Astrocyte (in vitro differentiated cells and primary cell): Measurements from ENCODE around the gene GART. TPM values are rescaled to one million over a fixed set of nuclear protein-coding genes. Genes with fewer than 3 reads are reported as not detected.

ENCODE experiments used
- DNase-seq: peaks from one replicate; pipeline ENCODE4 v3.0.0-alpha.2; 2010; ENCODE audit warnings: low read depth
- FAIRE-seq: peaks from 2 replicates; lab custom pipeline; 2011; peaks lifted over from hg19 to GRCh38; lab: Jason Lieb, UNC
- H2AFZ ChIP-seq: 2 replicates; pipeline ENCODE4 v1.6.0; 2012; ENCODE audit warnings: low read depth, low read length, inconsistent platforms
- H3K27ac ChIP-seq: 2 replicates; pipeline ENCODE4 v1.5.1; 2011; ENCODE audit warnings: low read depth, low read length, inconsistent platforms
- H3K27me3 ChIP-seq: 2 replicates; pipeline ENCODE4 v1.6.0; 2011; ENCODE audit warnings: low read length, inconsistent platforms; ENCODE audit not compliant: insufficient read depth
- H3K36me3 ChIP-seq: 2 replicates; pipeline ENCODE4 v1.5.1; 2011; ENCODE audit warnings: low read length, inconsistent platforms; ENCODE audit not compliant: insufficient read depth
- H3K4me1 ChIP-seq: 2 replicates; pipeline ENCODE4 v1.5.1; 2011; ENCODE audit warnings: low read length, inconsistent platforms; ENCODE audit not compliant: insufficient read depth
- H3K4me2 ChIP-seq: 2 replicates; pipeline ENCODE4 v1.6.0; 2012; ENCODE audit warnings: low read length, inconsistent platforms
- H3K4me3 ChIP-seq: 2 replicates; pipeline ENCODE4 v1.5.1; 2011; ENCODE audit warnings: low read depth, mild to moderate bottlenecking, low read length, inconsistent platforms; ENCODE audit not compliant: insufficient read depth
- H3K79me2 ChIP-seq: 2 replicates; pipeline ENCODE4 v1.6.0; 2012; ENCODE audit warnings: mild to moderate bottlenecking, low read length, inconsistent platforms; ENCODE audit not compliant: insufficient read depth
- H3K9ac ChIP-seq: 2 replicates; pipeline ENCODE4 v1.6.0; 2012; ENCODE audit warnings: mild to moderate bottlenecking, low read length, inconsistent platforms
- H3K9me3 ChIP-seq: 2 replicates; pipeline ENCODE4 v1.5.1; 2012; ENCODE audit warnings: low read depth, mild to moderate bottlenecking, low read length, inconsistent platforms; ENCODE audit not compliant: insufficient read depth
- H4K20me1 ChIP-seq: 2 replicates; pipeline ENCODE4 v1.6.0; 2012; ENCODE audit warnings: low read length, inconsistent platforms; ENCODE audit not compliant: insufficient read depth
- H3K27ac Mint-ChIP-seq: one replicate; pipeline ENCODE4 v1.8.0; 2021; ENCODE audit warnings: mild to moderate bottlenecking, mixed read lengths; ENCODE audit not compliant: unreplicated experiment
- H3K27me3 Mint-ChIP-seq: one replicate; pipeline ENCODE4 v1.8.0; 2021; ENCODE audit warnings: low read depth, mixed read lengths; ENCODE audit not compliant: unreplicated experiment
- H3K36me3 Mint-ChIP-seq: one replicate; pipeline ENCODE4 v1.8.0; 2021; ENCODE audit warnings: low read depth, mixed read lengths; ENCODE audit not compliant: unreplicated experiment
- H3K4me1 Mint-ChIP-seq: one replicate; pipeline ENCODE4 v1.8.0; 2021; ENCODE audit warnings: low read depth, mixed read lengths; ENCODE audit not compliant: unreplicated experiment
- H3K4me3 Mint-ChIP-seq: one replicate; pipeline ENCODE4 v1.8.0; 2021; ENCODE audit warnings: mild to moderate bottlenecking, moderate library complexity, mixed read lengths; ENCODE audit not compliant: unreplicated experiment
- H3K9me3 Mint-ChIP-seq: one replicate; pipeline ENCODE4 v1.8.0; 2021; ENCODE audit warnings: mild to moderate bottlenecking, mixed read lengths; ENCODE audit not compliant: unreplicated experiment
- EZH2 ChIP-seq: IDR thresholded peaks from 2 replicates; pipeline ENCODE4 v1.6.1; 2012; ENCODE audit warnings: mild to moderate bottlenecking, low read length, inconsistent platforms; ENCODE audit not compliant: insufficient read depth
- total RNA-seq: library from RNA; stranded (reverse); gene quantifications from 2 replicates; pipeline ENCODE4 v1.2.1, GENCODE V29; 2021
- TF ChIP-seq, protein P1 (sequence below): IDR thresholded peaks from 2 replicates; pipeline ENCODE4 v1.5.1; 2011; ENCODE audit warnings: low read depth, mild to moderate bottlenecking, inconsistent platforms, low read length, moderate library complexity; ENCODE audit not compliant: insufficient read depth

GART gene
- total RNA-seq, 1 donor from 2014 or later, result 99.5 TPM

DNA sequence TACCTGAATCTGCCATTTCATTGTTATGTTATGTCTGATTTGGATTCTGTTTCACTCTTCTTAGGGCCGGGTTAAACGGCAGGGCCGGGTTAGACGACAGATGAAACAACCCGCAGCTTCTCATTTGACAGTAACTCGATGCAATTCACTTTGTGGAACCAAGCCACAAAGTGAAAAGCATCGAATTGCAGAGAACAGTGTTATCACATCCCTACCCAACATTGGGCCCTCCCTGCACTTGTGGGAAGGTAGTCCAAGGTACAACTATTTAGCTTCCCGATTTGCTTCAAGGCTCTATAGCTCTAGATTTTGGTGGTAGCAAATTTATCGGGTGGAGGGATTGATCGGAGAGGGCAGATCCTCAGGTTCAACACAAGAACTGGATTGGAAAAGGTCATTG is 17.9 kb upstream of the GART start:
- DNase-seq, result no peak
- H3K27ac Mint-ChIP-seq, result no peak overlapping the region
- peaks cover 32% of the 10 kb centered on the region for H3K36me3 Mint-ChIP-seq
- H3K27ac ChIP-seq, result no peak overlapping the region
- H3K4me2 ChIP-seq, result no peak overlapping the region
- no peak overlapping the region for H3K9ac ChIP-seq
- peaks cover 66% of the 10 kb centered on the region for H3K36me3 ChIP-seq
- peaks cover 7% of the 10 kb centered on the region for H3K4me1 Mint-ChIP-seq
- no peaks in the 10 kb centered on the region for H3K9me3 Mint-ChIP-seq
- no peak overlapping the region for H3K4me3 ChIP-seq
- TF ChIP-seq EZH2, result no peak
- TF ChIP-seq, protein P1, sequence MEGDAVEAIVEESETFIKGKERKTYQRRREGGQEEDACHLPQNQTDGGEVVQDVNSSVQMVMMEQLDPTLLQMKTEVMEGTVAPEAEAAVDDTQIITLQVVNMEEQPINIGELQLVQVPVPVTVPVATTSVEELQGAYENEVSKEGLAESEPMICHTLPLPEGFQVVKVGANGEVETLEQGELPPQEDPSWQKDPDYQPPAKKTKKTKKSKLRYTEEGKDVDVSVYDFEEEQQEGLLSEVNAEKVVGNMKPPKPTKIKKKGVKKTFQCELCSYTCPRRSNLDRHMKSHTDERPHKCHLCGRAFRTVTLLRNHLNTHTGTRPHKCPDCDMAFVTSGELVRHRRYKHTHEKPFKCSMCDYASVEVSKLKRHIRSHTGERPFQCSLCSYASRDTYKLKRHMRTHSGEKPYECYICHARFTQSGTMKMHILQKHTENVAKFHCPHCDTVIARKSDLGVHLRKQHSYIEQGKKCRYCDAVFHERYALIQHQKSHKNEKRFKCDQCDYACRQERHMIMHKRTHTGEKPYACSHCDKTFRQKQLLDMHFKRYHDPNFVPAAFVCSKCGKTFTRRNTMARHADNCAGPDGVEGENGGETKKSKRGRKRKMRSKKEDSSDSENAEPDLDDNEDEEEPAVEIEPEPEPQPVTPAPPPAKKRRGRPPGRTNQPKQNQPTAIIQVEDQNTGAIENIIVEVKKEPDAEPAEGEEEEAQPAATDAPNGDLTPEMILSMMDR, result no peak
- H3K4me3 Mint-ChIP-seq, result no peak overlapping the region
- H3K27me3 ChIP-seq, result no peaks in the 10 kb centered on the region
- no peak overlapping the region for H2AFZ ChIP-seq
- H3K27me3 Mint-ChIP-seq, result no peaks in the 10 kb centered on the region
- peaks cover 96% of the 10 kb centered on the region for H3K79me2 ChIP-seq
- no peaks in the 10 kb centered on the region for H3K9me3 ChIP-seq
- H4K20me1 ChIP-seq, result peaks cover 86% of the 10 kb centered on the region
- no peaks in the 10 kb centered on the region for H3K4me1 ChIP-seq
- FAIRE-seq, result no peak

DNA sequence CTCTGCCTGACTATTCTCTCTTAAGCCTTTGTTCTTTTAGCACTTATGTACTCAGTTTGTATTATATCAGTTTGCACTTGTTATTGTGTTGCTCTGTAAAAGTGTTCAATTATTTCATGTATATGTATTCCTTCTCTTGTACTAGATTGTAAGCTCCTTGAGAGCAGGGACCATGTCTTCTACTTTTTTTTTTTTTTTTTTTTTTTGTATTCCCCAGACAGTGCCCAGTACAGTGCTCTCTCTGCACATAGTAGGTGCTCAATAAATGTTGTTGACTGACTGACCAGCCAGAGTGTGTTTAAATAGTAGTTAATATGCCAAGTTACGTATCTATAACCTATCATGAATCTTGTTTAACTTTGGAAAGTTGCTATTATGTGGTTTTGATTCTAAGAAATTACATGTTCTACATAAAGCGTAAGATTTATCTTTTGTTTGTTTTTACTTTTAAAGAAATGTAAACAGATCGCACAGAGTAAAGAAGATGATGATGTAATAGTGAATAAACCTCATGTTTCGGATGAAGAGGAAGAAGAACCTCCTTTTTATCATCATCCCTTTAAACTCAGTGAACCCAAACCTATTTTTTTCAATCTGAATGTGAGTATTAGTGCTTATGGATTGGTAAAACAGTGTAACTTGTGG is 17.0 kb upstream of the GART start:
- FAIRE-seq (no peak), DNase-seq (no peak)
- Histone ChIP-seq H3K27ac (no peak overlapping the region), H3K4me2 (no peak overlapping the region), H3K27me3 (no peaks in the 10 kb centered on the region), H3K4me3 (no peak overlapping the region), H4K20me1 (peaks cover 90% of the 10 kb centered on the region), H3K36me3 (peaks cover 75% of the 10 kb centered on the region), H3K9ac (no peak overlapping the region), H2AFZ (no peak overlapping the region), H3K79me2 (peaks cover 97% of the 10 kb centered on the region), H3K9me3 (no peaks in the 10 kb centered on the region), H3K4me1 (no peaks in the 10 kb centered on the region)
- TF ChIP-seq EZH2, result no peak
- TF ChIP-seq, protein P1, result no peak
- Mint-ChIP-seq H3K4me1 (peaks cover 7% of the 10 kb centered on the region), H3K27ac (peak overlapping the region; percentile 6), H3K9me3 (no peaks in the 10 kb centered on the region), H3K36me3 (peaks cover 34% of the 10 kb centered on the region), H3K27me3 (no peaks in the 10 kb centered on the region), H3K4me3 (no peak overlapping the region)

DNA sequence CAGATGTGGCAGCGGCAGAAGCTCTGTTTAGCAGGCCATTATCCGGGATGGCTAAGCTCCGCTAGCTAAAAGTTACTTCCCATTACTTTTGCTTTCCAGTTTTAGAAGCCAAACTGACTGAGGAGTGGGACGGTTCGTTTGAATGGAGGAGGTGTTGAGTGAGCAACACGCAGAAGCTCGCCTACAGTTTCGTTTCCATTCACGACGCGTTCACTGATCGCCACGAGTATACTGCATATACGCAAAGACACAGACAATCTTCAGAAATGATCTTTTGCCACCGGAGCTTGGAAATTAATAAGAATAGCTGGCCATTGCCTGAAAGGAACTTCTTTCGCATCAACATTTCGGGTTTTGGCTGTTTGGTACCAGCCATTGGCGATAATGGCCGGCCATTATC is 15.5 kb upstream of the GART start:
- Histone ChIP-seq H3K4me3 (no peak overlapping the region), H3K79me2 (peaks cover 97% of the 10 kb centered on the region), H3K9ac (no peak overlapping the region), H3K9me3 (no peaks in the 10 kb centered on the region), H4K20me1 (peaks cover 92% of the 10 kb centered on the region), H3K4me1 (no peaks in the 10 kb centered on the region), H3K4me2 (no peak overlapping the region), H2AFZ (no peak overlapping the region), H3K27ac (no peak overlapping the region), H3K27me3 (no peaks in the 10 kb centered on the region), H3K36me3 (peaks cover 83% of the 10 kb centered on the region)
- Mint-ChIP-seq H3K27ac (no peak overlapping the region), H3K4me1 (peaks cover 7% of the 10 kb centered on the region), H3K9me3 (no peaks in the 10 kb centered on the region), H3K27me3 (no peaks in the 10 kb centered on the region), H3K4me3 (no peak overlapping the region), H3K36me3 (peaks cover 43% of the 10 kb centered on the region)
- DNase-seq (no peak), FAIRE-seq (no peak)
- no peak for TF ChIP-seq EZH2
- TF ChIP-seq, protein P1, result no peak
